ENCODE measurements around the gene ACIN1.

The ACIN1 gene

DNA sequence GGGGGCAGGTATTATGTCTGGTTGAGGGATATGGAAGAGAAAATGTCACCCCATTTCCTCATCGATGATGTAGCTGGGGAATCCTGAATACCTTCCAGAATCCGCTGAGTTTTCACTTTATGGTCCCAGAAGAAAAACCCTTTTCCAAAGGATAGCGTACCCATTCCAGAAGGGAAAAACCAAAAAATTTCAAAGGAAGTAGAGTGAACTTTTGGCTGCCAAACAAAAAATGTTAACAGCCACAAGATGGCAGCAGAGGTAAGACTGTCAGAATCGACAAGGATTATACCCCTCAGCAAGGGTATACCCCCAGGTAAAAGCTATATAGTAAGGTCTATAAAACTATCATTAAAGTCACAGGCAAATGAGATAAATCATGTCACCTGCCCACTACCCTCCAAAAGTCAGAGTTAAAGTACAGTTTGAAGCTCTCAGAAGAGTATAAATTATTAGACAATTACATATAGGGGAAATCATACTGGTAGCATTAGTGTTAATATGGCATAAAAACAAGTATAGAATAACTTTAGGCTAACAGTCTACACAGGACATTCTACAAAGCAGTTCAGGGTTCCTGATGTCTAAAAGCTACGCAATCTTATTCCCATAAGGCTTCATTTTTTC is 18.0 kb downstream of the ACIN1 start:
- DNase-seq, result no peak

GRCh38 chr14:23074906-23075305 is 20.0 kb downstream of the ACIN1 start:
- no peak for DNase-seq

DNA sequence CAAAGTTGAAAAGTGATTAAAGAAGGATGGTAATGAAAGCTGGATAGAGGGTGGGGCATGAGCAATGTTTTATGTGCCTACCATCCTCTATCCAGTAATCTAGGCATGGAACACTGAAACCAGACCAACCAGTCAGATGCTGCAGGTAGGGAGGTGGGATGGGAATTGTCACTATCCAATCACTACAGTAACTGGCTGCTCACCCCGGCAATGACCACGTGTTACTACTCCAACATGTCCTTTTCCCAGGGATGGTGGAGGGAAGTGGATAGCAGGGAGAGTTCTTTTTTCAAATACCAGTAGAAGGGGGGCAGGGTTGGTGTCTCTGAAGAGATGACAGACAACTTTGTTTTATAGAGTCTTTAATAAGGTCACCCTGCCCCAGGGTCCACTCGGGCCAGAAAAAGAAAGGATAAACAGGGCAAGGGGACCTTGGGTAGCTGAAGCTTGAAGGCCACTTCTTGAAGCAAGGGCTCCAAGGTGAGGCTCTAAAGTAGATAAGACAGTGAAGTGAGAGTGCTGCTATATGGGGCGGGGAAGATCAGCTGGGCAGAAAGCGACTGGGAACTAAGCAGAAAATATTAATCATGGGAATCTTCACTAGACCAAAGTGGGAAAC is 22.9 kb downstream of the ACIN1 start:
- no peak for DNase-seq

DNA sequence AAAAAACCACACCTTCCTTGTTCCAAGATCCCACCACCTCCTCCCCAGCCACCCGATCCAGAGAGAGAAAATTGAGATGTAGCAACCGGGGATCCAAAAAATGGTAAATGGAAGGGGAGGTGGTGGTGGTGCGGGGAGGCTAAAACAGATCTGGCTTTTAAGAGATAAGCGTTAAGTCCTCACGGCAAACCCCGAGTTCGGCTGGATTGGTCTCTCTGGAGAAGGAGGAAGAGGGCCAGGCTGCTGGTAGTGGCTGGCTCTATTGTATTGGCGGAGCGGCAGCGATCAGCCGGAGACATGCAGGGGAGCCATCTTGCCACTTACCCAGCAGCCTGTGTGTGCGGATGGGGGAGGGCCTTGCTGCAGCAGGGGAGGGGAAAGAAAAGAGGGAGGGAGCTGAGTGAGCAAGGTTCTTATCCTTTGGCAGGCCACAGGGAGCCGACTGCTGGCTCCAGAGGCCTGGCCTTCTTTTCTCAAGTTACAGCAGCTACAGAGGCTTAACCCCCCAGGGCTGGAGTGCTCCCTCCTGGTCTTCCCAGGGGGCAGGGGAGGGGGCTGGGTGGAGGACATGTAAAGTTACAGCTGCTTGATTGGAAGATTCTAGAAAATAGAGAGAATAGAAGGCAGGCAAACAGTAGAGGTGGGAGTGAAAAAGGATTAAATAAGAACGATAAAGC is 23.6 kb downstream of the ACIN1 start:
- DNase-seq, result no peak

- no peak for DNase-seq
These were observed 24.4 kb downstream of the ACIN1 start for GRCh38 chr14:23070262-23071129.

- no peak for DNase-seq
These were observed 25.5 kb downstream of the ACIN1 start for GRCh38 chr14:23069413-23069806.

DNA sequence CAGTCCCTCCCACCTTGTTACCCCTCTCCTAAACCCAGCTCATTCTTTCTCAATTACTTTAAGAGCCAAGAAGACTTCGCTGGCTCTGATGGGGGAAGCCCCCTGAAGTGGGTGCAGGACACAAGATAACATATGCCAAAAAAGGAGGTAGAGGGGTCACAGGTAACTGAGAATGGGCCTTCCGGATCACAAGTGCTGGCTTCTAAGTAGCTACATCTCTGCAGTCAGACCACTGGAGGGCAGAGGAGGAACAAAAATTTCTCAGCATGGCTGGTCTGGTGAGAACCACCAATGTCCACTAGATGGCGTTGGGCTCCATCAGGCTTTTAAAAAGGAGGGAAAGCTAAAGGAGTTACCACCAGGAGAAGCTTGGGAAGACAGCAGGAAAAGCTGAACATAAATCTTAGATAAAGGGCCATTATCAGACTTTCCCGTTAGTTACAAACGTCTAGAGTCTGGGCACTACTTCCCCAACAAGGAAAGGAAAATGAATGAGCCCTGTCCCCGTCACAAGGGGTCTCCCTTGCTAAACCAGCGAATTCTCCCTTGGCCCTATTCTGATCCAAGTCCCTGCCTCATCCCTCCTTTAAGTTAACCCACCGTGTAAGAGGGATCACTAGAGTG is 26.0 kb downstream of the ACIN1 start:
- no peak for DNase-seq

GRCh38 chr14:23067847-23068788 is 26.8 kb downstream of the ACIN1 start:
- DNase-seq, result no peak

GRCh38 chr14:23066855-23067744 is 27.8 kb downstream of the ACIN1 start:
- DNase-seq, result no peak

DNA sequence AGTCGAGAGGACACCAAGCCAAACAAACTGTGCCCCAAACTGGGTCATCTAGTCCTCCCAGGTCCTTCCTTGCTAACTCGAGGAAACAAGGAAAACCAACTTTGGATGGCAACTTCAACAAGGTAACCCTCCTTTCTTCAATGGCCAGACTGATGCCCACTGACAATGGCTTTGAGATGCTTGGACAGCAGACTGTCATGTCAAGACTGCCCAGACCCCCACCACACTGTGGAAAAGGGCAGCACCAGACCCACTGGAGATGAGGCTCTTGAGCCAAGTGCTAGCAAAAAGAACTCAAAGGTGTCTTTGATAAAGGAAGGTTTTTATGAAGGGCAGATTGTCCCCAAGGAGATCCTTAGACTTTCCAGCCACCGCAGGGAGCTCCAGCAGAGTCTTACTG is 28.6 kb downstream of the ACIN1 start:
- DNase-seq, result no peak

DNA sequence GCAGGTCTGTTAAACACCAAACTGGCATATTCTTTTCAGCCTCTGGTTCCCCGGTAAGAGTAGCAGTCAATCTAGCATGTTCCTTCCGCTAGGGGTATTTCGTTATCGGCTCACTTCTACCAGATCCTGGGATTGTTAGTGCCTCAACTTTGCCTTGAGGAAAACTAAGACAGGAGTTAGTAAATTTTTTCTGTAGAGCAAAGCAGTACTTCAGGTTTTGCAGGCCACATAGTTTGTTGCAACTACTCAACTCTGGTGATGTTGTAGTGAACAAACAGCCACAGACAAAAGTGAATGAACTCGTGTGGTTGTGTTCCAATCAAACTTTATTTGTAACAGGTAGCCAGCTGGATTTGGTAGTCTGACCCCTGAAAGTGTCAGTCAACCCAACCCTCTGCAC is 31.3 kb downstream of the ACIN1 start:
- DNase-seq, result no peak

DNA sequence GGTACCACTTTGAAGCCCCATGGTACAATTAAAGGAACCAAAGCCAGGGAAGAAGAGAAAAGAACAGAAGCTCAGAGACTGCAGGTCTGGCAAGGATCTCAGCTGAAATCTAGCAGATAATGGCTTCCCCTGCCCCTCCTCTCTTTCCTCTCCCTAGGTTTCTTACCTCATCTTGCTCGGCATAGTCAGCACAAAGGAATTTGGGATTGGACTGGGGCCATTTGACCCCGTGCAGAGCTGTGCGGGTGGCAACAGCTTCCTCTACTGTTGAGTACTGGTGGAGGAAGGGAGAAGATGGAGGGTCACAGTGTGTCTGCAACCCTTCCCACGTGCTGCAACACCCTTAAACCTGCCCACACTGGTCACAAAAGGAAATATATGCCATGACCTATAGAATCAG is 32.9 kb downstream of the ACIN1 start:
- DNase-seq, result no peak

DNA sequence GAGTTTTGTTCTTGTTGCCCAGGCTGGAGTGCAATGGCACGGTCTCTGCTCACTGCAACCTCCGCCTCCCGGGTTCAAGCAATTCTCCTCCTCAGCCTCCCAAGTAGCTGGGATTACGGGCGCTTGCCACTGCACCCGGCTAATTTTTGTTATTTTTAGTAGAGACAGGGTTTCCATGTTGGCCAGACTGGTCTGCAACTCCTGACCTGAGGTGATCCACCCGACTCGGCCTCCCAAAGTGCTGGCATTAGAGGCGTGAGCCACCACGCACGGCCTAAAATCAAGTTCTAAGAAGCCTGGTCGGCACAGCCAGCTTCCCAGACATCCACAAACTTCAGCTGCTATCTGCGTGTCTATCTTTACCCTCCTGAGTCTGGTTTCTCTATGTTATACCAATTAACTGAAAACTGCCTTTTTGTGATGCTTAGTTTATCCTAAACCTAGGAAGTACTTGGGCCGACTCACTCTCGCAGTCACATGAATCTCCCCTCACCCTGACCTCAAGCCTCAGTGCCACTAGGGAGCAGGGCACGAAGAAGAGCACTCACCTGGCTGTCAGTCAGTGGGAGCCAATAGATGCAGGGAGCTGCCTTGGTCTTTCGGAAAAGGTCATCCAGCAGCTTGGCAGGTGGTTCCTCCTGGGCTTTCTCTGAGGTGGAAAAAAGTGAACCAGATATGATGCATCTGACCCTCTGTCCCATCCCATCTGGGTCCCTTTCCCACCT is 34.2 kb downstream of the ACIN1 start:
- DNase-seq, result no peak

DNA sequence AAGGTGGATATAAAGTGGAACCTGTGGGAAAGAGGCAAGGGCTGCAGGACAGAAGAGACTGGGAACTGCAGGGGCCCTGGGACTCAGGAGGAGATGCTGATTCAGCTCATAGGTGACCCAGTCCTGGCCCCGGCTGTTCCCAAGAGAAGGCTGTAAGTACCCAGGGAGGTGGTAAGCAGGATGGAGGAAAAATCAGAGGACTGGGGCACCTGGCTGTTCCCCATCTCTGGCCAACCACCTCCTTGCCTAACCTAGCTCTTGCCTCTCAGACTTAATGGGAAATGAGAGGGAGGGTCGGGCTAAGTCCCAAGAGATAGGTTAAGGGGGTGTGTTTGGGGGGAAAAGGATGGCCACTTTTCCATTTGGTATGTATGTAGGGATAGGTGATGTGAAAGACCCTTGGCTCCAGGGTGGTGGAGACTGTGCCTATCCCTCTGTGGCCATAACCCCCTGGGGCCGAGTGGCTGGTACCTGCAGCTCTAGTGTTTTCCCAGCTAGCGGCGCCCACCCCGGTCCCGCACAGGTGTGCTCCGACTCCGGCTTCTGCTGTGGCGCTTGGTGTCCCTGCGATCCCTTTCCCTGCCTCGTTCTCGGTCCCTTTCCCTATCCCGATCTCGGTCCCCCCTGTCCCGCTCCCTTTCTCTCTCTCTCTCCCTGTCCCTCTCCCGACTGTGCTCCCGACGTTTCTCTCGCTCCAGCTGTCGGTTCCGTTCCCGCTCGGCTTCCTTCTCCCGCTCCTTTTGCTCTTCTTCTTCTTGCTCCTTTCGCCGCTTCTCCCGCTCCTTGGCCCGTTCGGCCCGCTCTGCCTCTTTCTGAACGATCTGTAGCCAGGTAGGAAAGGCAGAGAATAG is 36.1 kb downstream of the ACIN1 start:
- no peak for DNase-seq

- DNase-seq, result no peak
These were observed 36.9 kb downstream of the ACIN1 start for GRCh38 chr14:23057757-23058653.

DNA sequence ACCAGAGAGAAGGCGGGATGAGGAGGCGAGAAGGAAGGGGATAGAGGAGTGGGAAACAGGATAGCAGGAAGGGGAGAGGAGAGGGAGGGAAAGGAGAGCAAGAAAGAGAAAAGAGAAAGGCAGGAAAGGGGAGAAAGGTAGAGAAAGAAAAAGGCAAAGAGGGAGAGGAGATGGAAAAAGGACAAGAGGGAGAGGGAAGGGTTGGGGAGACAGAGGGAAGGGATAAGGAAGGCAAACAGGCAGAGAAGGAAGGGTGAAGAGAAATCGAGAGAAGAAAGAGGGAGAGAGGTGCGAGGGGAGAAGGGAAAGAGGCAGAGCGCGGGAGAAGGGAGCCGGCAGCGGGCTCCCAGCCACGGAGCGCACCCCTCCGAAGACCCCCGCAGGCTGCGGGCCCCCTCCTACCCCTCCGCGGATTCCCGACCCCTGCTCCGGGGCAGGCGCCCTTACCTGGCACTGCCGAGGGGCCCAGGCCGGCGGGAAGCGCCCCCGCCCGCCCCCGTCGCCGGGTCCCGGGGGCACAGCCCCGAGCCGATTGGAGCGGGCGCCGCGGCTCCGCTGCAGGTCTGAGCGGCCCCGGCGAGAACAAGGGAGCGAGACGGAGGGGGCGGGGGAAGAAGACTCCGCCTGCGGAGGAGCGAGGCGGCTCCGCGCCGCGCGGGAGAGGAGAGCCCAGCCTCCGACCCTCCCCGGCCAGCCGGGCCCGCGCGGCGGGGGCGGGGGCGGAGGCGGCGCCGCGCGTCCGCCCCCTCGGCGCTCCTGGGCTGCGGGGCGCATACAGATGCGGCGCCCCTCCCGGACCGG is 37.8 kb downstream of the ACIN1 start, which contains the start of gene CDH24:
Gene CDH24 (minus strand): TSS at position 565 of the 801 bp plus-strand sequence. CDS start 1,787 bp downstream, outside the sequence.
- DNase-seq, result no peak

Data from NCI-H1092 (cell line).